SK-N-SH treated with all-trans-retinoic acid at 6 μM for 48 hours (cell line): ENCODE results near the gene HEATR1.
"Not testable (repeated sequence)": the region's sequence is repeated elsewhere in the genome, so short reads cannot be mapped to it uniquely, and the experiment has no call there.

Source experiments
- ATAC-seq: fragments of 200-7000 bp; cut with Tn5 transposase; 3 replicates; pipeline ENCODE4 v1.9.1; 2020; ENCODE audit warnings: mild to moderate bottlenecking, moderate library complexity
- ARNTL ChIP-seq: fragments of 450-650 bp; formaldehyde crosslinking; IDR thresholded peaks from 2 replicates; pipeline ENCODE4 v1.5.0; 2020; ENCODE audit warnings: low read depth, mild to moderate bottlenecking, moderate library complexity, borderline replicate concordance
- BACH2 ChIP-seq: fragments of 250-450 bp; sonication (Bioruptor Pico); IDR thresholded peaks from 2 replicates; pipeline ENCODE4 v1.9.0; 2021; ENCODE audit warnings: mild to moderate bottlenecking, borderline replicate concordance
- CSDC2 ChIP-seq: fragments of 250-450 bp; sonication (Bioruptor Pico); IDR thresholded peaks from 2 replicates; pipeline ENCODE4 v1.5.0; 2020; ENCODE audit warnings: mild to moderate bottlenecking, moderate library complexity
- ESRRG ChIP-seq: fragments of 250-450 bp; sonication (Bioruptor Pico); IDR thresholded peaks from 2 replicates; pipeline ENCODE4 v1.6.1; 2021; ENCODE audit warnings: mild to moderate bottlenecking
- GLIS3 ChIP-seq: fragments of 250-450 bp; sonication (Bioruptor Pico); IDR thresholded peaks from 2 replicates; pipeline ENCODE4 v1.5.0; 2020; ENCODE audit warnings: mild to moderate bottlenecking, moderate library complexity
- ISL1 ChIP-seq: fragments of 250-450 bp; sonication (Bioruptor Pico); IDR thresholded peaks from 2 replicates; pipeline ENCODE4 v2.1.2; 2022; ENCODE audit warnings: mild to moderate bottlenecking, moderate library complexity
- POU6F1 ChIP-seq: fragments of 250-450 bp; sonication (Bioruptor Pico); IDR thresholded peaks from 2 replicates; pipeline ENCODE4 v1.8.0; 2021; ENCODE audit warnings: low read depth, mild to moderate bottlenecking, moderate library complexity, borderline replicate concordance
- PPARA ChIP-seq: fragments of 250-450 bp; sonication (Bioruptor Pico); IDR thresholded peaks from 2 replicates; pipeline ENCODE4 v1.5.0; 2020; ENCODE audit warnings: mild to moderate bottlenecking, borderline replicate concordance
- SNAI2 ChIP-seq: fragments of 250-450 bp; sonication (Bioruptor Pico); IDR thresholded peaks from 2 replicates; pipeline ENCODE4 v1.5.0; 2020; ENCODE audit warnings: mild to moderate bottlenecking, moderate library complexity
- TCF4 ChIP-seq: fragments of 250-450 bp; sonication (Bioruptor Pico); IDR thresholded peaks from 2 replicates; pipeline ENCODE4 v1.8.0; 2021; ENCODE audit warnings: mild to moderate bottlenecking, moderate library complexity, borderline replicate concordance
- TOX ChIP-seq: fragments of 250-450 bp; sonication (Bioruptor Pico); IDR thresholded peaks from 2 replicates; pipeline ENCODE4 v1.8.0; 2021; ENCODE audit warnings: mild to moderate bottlenecking, moderate library complexity, borderline replicate concordance
- ZC3H10 ChIP-seq: fragments of 250-450 bp; sonication (Bioruptor Pico); IDR thresholded peaks from 2 replicates; pipeline ENCODE4 v1.5.1; 2021; ENCODE audit warnings: mild to moderate bottlenecking, moderate library complexity
- ZFP3 ChIP-seq: fragments of 250-450 bp; sonication (Bioruptor Pico); IDR thresholded peaks from 2 replicates; pipeline ENCODE4 v1.5.0; 2020; ENCODE audit warnings: mild to moderate bottlenecking, moderate library complexity
- ZFP30 ChIP-seq: fragments of 450-650 bp; formaldehyde crosslinking; IDR thresholded peaks from 2 replicates; pipeline ENCODE4 v1.5.0; 2022; ENCODE audit warnings: mild to moderate bottlenecking, moderate library complexity
- ZNF565 ChIP-seq: fragments of 450-650 bp; formaldehyde crosslinking; conservative IDR thresholded peaks from 2 replicates; pipeline ENCODE4 v1.5.0; 2020; ENCODE audit warnings: low read depth, mild to moderate bottlenecking, moderate library complexity
- ZNF8 ChIP-seq: fragments of 450-650 bp; formaldehyde crosslinking; IDR thresholded peaks from 2 replicates; pipeline ENCODE4 v1.5.0; 2020; ENCODE audit warnings: mild to moderate bottlenecking, moderate library complexity
- TF ChIP-seq, protein P1 (sequence below): fragments of 250-450 bp; sonication (Bioruptor Pico); IDR thresholded peaks from 2 replicates; pipeline ENCODE4 v1.5.1; 2021; ENCODE audit warnings: mild to moderate bottlenecking, moderate library complexity
- TF ChIP-seq, protein P2 (sequence below): fragments of 250-450 bp; sonication (Bioruptor Pico); IDR thresholded peaks from 2 replicates; pipeline ENCODE4 v1.5.0; 2020; ENCODE audit warnings: mild to moderate bottlenecking, moderate library complexity
- TF ChIP-seq, protein P3 (sequence below): fragments of 250-450 bp; sonication (Bioruptor Pico); IDR thresholded peaks from 2 replicates; pipeline ENCODE4 v1.8.0; 2020; ENCODE audit warnings: mild to moderate bottlenecking, moderate library complexity, borderline replicate concordance

The HEATR1 gene

DNA sequence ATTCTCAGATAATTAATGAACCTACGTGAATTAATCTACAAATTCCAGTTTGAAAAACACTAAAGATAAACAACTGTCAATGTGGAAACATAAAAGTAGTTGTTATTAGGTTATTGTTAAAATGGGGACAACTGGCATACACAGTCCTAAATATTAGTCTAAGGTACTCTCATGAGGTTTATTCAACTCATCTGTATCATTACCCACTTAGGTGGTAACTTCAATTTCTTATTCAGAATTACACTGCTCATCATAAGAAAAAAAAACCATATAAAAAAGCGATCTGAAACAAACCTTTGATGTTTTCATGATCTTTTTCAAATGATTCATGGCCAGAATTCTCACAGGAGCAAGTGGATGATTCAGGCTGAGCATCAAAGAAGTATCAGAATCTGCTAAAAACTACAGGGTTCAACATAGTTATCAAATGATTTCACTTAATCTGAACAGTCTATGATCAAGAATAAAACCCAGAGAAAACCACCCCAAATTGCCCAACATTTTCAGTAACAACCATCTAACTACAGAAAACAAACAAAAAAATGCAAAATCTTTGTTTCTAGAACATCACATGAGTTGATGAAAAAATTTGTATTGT is 13.7 kb downstream of the HEATR1 start:
- ATAC-seq, result no peak
- TF ChIP-seq PPARA (CRISPR knock-in tag), result no peak
- no peak for TF ChIP-seq ZFP3 (CRISPR knock-in tag)
- no peak for TF ChIP-seq ZC3H10 (CRISPR knock-in tag)
- TF ChIP-seq, protein P1, sequence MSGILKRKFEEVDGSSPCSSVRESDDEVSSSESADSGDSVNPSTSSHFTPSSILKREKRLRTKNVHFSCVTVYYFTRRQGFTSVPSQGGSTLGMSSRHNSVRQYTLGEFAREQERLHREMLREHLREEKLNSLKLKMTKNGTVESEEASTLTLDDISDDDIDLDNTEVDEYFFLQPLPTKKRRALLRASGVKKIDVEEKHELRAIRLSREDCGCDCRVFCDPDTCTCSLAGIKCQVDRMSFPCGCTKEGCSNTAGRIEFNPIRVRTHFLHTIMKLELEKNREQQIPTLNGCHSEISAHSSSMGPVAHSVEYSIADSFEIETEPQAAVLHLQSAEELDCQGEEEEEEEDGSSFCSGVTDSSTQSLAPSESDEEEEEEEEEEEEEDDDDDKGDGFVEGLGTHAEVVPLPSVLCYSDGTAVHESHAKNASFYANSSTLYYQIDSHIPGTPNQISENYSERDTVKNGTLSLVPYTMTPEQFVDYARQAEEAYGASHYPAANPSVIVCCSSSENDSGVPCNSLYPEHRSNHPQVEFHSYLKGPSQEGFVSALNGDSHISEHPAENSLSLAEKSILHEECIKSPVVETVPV (CRISPR knock-in tag), result no peak
- TF ChIP-seq ZNF8 (CRISPR knock-in tag), result no peak
- TF ChIP-seq, protein P2, sequence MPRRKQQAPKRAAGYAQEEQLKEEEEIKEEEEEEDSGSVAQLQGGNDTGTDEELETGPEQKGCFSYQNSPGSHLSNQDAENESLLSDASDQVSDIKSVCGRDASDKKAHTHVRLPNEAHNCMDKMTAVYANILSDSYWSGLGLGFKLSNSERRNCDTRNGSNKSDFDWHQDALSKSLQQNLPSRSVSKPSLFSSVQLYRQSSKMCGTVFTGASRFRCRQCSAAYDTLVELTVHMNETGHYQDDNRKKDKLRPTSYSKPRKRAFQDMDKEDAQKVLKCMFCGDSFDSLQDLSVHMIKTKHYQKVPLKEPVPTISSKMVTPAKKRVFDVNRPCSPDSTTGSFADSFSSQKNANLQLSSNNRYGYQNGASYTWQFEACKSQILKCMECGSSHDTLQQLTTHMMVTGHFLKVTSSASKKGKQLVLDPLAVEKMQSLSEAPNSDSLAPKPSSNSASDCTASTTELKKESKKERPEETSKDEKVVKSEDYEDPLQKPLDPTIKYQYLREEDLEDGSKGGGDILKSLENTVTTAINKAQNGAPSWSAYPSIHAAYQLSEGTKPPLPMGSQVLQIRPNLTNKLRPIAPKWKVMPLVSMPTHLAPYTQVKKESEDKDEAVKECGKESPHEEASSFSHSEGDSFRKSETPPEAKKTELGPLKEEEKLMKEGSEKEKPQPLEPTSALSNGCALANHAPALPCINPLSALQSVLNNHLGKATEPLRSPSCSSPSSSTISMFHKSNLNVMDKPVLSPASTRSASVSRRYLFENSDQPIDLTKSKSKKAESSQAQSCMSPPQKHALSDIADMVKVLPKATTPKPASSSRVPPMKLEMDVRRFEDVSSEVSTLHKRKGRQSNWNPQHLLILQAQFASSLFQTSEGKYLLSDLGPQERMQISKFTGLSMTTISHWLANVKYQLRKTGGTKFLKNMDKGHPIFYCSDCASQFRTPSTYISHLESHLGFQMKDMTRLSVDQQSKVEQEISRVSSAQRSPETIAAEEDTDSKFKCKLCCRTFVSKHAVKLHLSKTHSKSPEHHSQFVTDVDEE (CRISPR knock-in tag), result no peak
- no peak for TF ChIP-seq TCF4
- TF ChIP-seq, all 23 proteins: peak for 0

DNA sequence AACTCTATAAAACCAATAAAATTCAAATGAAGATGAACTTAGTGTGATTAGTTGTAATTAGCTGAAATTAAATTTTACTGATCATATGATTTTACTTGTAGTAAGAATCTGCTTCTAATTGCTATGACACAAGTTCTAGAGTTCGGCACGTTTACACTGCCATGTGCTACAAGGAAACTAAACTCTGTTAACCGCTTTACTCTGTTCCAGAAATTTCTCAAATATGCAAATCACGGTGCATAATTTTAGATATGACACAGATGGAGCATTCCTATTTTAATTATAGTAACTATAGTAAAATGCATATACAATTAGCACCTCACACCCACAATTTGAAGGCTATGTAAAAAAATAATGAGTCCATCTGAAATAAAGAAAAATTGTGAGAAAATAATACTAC is 14.8 kb downstream of the HEATR1 start:
- ATAC-seq, result no peak
- TF ChIP-seq ESRRG (CRISPR knock-in tag) (no peak), CSDC2 (CRISPR knock-in tag) (no peak), ZFP3 (CRISPR knock-in tag) (no peak), GLIS3 (CRISPR knock-in tag) (no peak), SNAI2 (CRISPR knock-in tag) (no peak), ZNF565 (CRISPR knock-in tag) (no peak), POU6F1 (CRISPR knock-in tag) (no peak), PPARA (CRISPR knock-in tag) (no peak), ZNF8 (CRISPR knock-in tag) (no peak), ISL1 (CRISPR knock-in tag) (no peak)
- TF ChIP-seq, protein P3, sequence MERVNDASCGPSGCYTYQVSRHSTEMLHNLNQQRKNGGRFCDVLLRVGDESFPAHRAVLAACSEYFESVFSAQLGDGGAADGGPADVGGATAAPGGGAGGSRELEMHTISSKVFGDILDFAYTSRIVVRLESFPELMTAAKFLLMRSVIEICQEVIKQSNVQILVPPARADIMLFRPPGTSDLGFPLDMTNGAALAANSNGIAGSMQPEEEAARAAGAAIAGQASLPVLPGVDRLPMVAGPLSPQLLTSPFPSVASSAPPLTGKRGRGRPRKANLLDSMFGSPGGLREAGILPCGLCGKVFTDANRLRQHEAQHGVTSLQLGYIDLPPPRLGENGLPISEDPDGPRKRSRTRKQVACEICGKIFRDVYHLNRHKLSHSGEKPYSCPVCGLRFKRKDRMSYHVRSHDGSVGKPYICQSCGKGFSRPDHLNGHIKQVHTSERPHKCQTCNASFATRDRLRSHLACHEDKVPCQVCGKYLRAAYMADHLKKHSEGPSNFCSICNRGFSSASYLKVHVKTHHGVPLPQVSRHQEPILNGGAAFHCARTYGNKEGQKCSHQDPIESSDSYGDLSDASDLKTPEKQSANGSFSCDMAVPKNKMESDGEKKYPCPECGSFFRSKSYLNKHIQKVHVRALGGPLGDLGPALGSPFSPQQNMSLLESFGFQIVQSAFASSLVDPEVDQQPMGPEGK (CRISPR knock-in tag), result no peak
- TF ChIP-seq, protein P1 (CRISPR knock-in tag), result no peak
- TF ChIP-seq, all 23 proteins: peak for 0

- TF ChIP-seq ZNF8 (CRISPR knock-in tag) (no peak), ARNTL (CRISPR knock-in tag) (no peak), BACH2 (no peak), CSDC2 (CRISPR knock-in tag) (no peak), ZC3H10 (CRISPR knock-in tag) (no peak), TOX (no peak), ZFP30 (CRISPR knock-in tag) (no peak)
- TF ChIP-seq, protein P2 (CRISPR knock-in tag), result no peak
- TF ChIP-seq, protein P3 (CRISPR knock-in tag), result no peak
- TF ChIP-seq, all 23 proteins: peak for 0
- no peak for ATAC-seq
Measured at GRCh38 chr1:236581528-236581927, 22.8 kb downstream of the HEATR1 start.

DNA sequence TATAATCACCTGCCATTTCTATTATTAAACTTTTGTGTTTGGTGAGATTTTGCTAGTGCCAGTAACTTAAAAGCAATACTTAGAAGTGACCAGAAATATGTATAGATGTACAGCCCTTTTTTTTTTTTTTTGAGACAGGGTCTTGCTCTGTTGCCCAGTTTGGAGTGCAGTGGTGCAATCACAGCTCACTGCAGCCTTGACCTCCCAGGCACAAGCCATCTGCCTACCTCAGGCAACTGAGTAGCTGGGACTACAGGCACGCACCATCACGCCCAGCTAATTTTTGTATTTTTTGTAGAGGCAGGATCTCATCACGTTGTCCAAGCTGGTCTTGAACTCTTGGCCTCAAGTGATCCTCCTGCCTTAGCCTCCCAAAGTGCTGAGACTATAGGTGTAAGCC is 23.9 kb downstream of the HEATR1 start:
- ATAC-seq, result not testable (repeated sequence)
